K562 (cell line): ENCODE data around the gene EPHA10. TPM values are rescaled to one million over a fixed set of nuclear protein-coding genes. Genes with fewer than 3 reads are reported as not detected.

Experiments
- CBFB ChIP-seq: sonication (generic); formaldehyde crosslinking; IDR thresholded peaks from 2 replicates; pipeline ENCODE4 v1.4.0; 2020; ENCODE audit warnings: mild to moderate bottlenecking, missing genetic modification reagents
- DIDO1 ChIP-seq: fragments of 450-650 bp; IDR thresholded peaks from 2 replicates; pipeline ENCODE4 v1.6.1; 2016; ENCODE audit warnings: low read depth, missing biosample characterization, missing genetic modification characterization
- HDAC8 ChIP-seq: fragments of 450-650 bp; IDR thresholded peaks from 2 replicates; pipeline ENCODE4 v1.6.1; 2016; ENCODE audit warnings: mild to moderate bottlenecking, missing genetic modification characterization, moderate library complexity, missing compliant biosample characterization
- JUND ChIP-seq, 2 experiments: IDR thresholded peaks; 2 replicates in 1 of 2; 3 replicates in 1 of 2; pipeline ENCODE4 v1.6.1; 2011; ENCODE audit warnings: borderline replicate concordance in 2 of 2, low read depth in 2 of 2, low read length in 2 of 2, improper control_type of control experiment in 1 of 2, missing biosample characterization in 1 of 2, missing genetic modification characterization in 1 of 2, missing genetic modification reagents in 1 of 2
- LCOR ChIP-seq: sonication (generic); formaldehyde crosslinking; IDR thresholded peaks from 2 replicates; pipeline ENCODE4 v1.8.0; 2022; ENCODE audit warnings: mild to moderate bottlenecking, missing genetic modification reagents
- MIER1 ChIP-seq: fragments of 450-650 bp; IDR thresholded peaks from 2 replicates; pipeline ENCODE4 v1.6.1; 2016; ENCODE audit warnings: antibody characterized with exemption, mild to moderate bottlenecking, low read depth
- NCOA4 ChIP-seq: fragments of 450-650 bp; IDR thresholded peaks from 2 replicates; pipeline ENCODE4 v1.6.1; 2018; ENCODE audit warnings: mild to moderate bottlenecking; ENCODE audit not compliant: partially characterized antibody
- NONO ChIP-seq, 2 experiments: fragments of 200-400 bp in 1 of 2; fragments of 450-650 bp in 1 of 2; formaldehyde crosslinking in 1 of 2; IDR thresholded peaks; 2 replicates each; pipeline ENCODE4 v1.6.1; 2017; ENCODE audit warnings: low read depth in 2 of 2, mild to moderate bottlenecking in 2 of 2, moderate library complexity in 2 of 2, low read length in 1 of 2
- SMAD3 ChIP-seq: fragments of 450-650 bp; formaldehyde crosslinking; conservative IDR thresholded peaks from 2 replicates; pipeline ENCODE4 v1.4.0; 2020; ENCODE audit warnings: mild to moderate bottlenecking
- SUPT5H ChIP-seq: fragments of 450-650 bp; IDR thresholded peaks from 2 replicates; pipeline ENCODE4 v1.6.1; 2016
- TFAM ChIP-seq: fragments of 250-450 bp; sonication (Bioruptor Pico); conservative IDR thresholded peaks from 2 replicates; pipeline ENCODE4 v1.5.0; 2021; ENCODE audit warnings: mild to moderate bottlenecking, moderate library complexity
- TRIM24 ChIP-seq, 2 experiments: fragments of 450-650 bp; IDR thresholded peaks; 2 replicates each; pipeline ENCODE4 v1.6.1; 2016
- ZC3H11A ChIP-seq: IDR thresholded peaks from 2 replicates; pipeline ENCODE4 v1.6.1; 2012; ENCODE audit warnings: low read depth, low read length, improper control_type of control experiment
- polyA plus RNA-seq, 8 experiments: library from polyadenylated mRNA; depleted of rRNA in 4 of 8; stranded (reverse) in 5 of 8; unstranded in 3 of 8; fragments of >200 nt; fragmentation: Nextera tagmentation in 2 of 8; fragmentation: Illumina TruSeq in 1 of 8; extraction: Ambion mirVana in 2 of 8; extraction: Trizol in 1 of 8; gene quantifications; 2 replicates each; pipeline versions ENCODE4 v1.2.1 to v1.2.3, GENCODE V29; 2011 to 2014; ENCODE audit warnings: inconsistent platforms in 1 of 8, missing spikeins in 1 of 8
- total RNA-seq, 7 experiments: library from RNA; depleted of rRNA in 6 of 7; stranded (reverse); fragments of >200 nt in 6 of 7; fragmentation: Illumina TruSeq in 2 of 7; extraction: Trizol in 2 of 7; gene quantifications; 2 replicates each; pipeline versions ENCODE4 v1.2.1 to v1.2.3, GENCODE V29; 2011 to 2021; ENCODE audit warnings: low replicate concordance in 1 of 7
- TF ChIP-seq, protein P1 (sequence below): IDR thresholded peaks from 2 replicates; pipeline ENCODE4 v1.6.1; 2011; ENCODE audit warnings: borderline replicate concordance, low read depth, mild to moderate bottlenecking, moderate library complexity, low read length; ENCODE audit not compliant: insufficient read depth, poor library complexity, severe bottlenecking
- TF ChIP-seq, protein P2 (sequence below): fragments of 200-800 bp; sonication (Bioruptor generic); IDR thresholded peaks from 2 replicates; pipeline ENCODE4 v1.6.1; 2017; ENCODE audit warnings: missing genetic modification characterization, missing compliant biosample characterization
- TF ChIP-seq, protein P3 (sequence below): fragments of 250-450 bp; sonication (Bioruptor Pico); IDR thresholded peaks from 2 replicates; pipeline ENCODE4 v1.5.0; 2021
- TF ChIP-seq, protein P4 (sequence below): sonication (generic); formaldehyde crosslinking; IDR thresholded peaks from 2 replicates; pipeline ENCODE4 v1.8.0; 2022; ENCODE audit warnings: mild to moderate bottlenecking, missing genetic modification reagents

The EPHA10 gene
- total and polyA plus RNA-seq, 9 of the 15 experiments (the other 6 are each of a cell fraction or from before 2014, with no cell fraction given): 0.03 TPM; not detected in 8

DNA sequence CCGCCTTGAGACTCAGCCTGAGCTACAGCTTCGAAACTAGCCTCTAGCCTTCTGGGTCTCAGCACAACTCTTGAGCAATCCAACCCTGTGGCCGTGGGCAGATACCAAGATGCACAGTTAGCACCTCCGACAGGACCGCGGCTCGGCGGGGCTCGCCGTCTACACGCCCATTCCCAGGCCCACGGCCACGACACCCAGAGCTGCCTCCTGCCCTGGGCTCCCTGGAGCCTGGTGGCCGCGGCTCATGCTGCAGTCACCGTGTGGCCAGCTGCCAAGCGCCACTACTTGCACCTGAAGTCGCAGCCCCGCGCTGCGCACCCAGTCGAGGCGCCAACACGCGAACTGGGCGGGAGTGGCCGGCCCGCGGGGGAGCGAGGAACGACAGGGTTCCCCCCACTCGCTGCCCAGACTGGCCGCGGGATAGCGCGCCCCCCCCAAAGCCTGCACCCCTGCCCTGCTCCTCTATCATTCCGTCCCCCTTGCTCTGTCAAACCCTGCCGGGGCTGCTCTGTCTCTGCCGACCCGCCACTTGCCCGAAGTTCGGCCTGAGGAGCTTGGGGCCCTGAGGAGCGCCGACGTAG is 73.3 kb downstream of the EPHA10 start (continued):
- TF ChIP-seq, protein P1, sequence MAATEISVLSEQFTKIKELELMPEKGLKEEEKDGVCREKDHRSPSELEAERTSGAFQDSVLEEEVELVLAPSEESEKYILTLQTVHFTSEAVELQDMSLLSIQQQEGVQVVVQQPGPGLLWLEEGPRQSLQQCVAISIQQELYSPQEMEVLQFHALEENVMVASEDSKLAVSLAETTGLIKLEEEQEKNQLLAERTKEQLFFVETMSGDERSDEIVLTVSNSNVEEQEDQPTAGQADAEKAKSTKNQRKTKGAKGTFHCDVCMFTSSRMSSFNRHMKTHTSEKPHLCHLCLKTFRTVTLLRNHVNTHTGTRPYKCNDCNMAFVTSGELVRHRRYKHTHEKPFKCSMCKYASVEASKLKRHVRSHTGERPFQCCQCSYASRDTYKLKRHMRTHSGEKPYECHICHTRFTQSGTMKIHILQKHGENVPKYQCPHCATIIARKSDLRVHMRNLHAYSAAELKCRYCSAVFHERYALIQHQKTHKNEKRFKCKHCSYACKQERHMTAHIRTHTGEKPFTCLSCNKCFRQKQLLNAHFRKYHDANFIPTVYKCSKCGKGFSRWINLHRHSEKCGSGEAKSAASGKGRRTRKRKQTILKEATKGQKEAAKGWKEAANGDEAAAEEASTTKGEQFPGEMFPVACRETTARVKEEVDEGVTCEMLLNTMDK: no peak
- TF ChIP-seq HDAC8 (tag) (no peak; the same call in 1 of the 2 replicates), DIDO1 (tag) (0 out of 2 replicates have a peak, but pooled peaks have one; percentile 0), NONO (IDR thresholded peaks at IDR 0.05; ENCODE audit: low read depth in 2 of 2, low read length in 1 of 2) (peak in 1 of 2 experiments; percentile 37; a peak in 1 of 4 replicates), SMAD3 (CRISPR knock-in tag) (no peak), TRIM24 (IDR thresholded peaks at IDR 0.05) (peak in 1 of 2 experiments; percentile 15; a peak in 1 of 4 replicates), JUND (IDR thresholded peaks at IDR 0.05; ENCODE audit: borderline replicate concordance, low read depth, low read length) (no peak), JUND (tag; IDR thresholded peaks at IDR 0.05; ENCODE audit: borderline replicate concordance, low read depth, low read length) (no peak), LCOR (CRISPR knock-in tag) (no peak), TFAM (no peak), NCOA4 (no peak), SUPT5H (no peak), CBFB (peak; percentile 66; the same call in 1 of the 2 replicates), ZC3H11A (no peak), MIER1 (no peak)
- TF ChIP-seq, protein P2, sequence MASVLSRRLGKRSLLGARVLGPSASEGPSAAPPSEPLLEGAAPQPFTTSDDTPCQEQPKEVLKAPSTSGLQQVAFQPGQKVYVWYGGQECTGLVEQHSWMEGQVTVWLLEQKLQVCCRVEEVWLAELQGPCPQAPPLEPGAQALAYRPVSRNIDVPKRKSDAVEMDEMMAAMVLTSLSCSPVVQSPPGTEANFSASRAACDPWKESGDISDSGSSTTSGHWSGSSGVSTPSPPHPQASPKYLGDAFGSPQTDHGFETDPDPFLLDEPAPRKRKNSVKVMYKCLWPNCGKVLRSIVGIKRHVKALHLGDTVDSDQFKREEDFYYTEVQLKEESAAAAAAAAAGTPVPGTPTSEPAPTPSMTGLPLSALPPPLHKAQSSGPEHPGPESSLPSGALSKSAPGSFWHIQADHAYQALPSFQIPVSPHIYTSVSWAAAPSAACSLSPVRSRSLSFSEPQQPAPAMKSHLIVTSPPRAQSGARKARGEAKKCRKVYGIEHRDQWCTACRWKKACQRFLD: no peak; the same call in 1 of the 2 replicates
- TF ChIP-seq, protein P3, sequence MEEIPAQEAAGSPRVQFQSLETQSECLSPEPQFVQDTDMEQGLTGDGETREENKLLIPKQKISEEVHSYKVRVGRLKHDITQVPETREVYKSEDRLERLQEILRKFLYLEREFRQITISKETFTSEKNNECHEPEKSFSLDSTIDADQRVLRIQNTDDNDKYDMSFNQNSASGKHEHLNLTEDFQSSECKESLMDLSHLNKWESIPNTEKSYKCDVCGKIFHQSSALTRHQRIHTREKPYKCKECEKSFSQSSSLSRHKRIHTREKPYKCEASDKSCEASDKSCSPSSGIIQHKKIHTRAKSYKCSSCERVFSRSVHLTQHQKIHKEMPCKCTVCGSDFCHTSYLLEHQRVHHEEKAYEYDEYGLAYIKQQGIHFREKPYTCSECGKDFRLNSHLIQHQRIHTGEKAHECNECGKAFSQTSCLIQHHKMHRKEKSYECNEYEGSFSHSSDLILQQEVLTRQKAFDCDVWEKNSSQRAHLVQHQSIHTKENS: no peak
- TF ChIP-seq, protein P4, sequence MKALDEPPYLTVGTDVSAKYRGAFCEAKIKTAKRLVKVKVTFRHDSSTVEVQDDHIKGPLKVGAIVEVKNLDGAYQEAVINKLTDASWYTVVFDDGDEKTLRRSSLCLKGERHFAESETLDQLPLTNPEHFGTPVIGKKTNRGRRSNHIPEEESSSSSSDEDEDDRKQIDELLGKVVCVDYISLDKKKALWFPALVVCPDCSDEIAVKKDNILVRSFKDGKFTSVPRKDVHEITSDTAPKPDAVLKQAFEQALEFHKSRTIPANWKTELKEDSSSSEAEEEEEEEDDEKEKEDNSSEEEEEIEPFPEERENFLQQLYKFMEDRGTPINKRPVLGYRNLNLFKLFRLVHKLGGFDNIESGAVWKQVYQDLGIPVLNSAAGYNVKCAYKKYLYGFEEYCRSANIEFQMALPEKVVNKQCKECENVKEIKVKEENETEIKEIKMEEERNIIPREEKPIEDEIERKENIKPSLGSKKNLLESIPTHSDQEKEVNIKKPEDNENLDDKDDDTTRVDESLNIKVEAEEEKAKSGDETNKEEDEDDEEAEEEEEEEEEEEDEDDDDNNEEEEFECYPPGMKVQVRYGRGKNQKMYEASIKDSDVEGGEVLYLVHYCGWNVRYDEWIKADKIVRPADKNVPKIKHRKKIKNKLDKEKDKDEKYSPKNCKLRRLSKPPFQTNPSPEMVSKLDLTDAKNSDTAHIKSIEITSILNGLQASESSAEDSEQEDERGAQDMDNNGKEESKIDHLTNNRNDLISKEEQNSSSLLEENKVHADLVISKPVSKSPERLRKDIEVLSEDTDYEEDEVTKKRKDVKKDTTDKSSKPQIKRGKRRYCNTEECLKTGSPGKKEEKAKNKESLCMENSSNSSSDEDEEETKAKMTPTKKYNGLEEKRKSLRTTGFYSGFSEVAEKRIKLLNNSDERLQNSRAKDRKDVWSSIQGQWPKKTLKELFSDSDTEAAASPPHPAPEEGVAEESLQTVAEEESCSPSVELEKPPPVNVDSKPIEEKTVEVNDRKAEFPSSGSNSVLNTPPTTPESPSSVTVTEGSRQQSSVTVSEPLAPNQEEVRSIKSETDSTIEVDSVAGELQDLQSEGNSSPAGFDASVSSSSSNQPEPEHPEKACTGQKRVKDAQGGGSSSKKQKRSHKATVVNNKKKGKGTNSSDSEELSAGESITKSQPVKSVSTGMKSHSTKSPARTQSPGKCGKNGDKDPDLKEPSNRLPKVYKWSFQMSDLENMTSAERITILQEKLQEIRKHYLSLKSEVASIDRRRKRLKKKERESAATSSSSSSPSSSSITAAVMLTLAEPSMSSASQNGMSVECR: peak; percentile 37; the same call in 1 of the 2 replicates
